GM12864 (cell line): ENCODE measurements around the gene RNFT2.

Experiments used
- DNase-seq: peaks from one replicate; pipeline ENCODE4 v3.0.0-alpha.2; 2011; ENCODE audit warnings: low read depth
- H3K4me3 ChIP-seq: 2 replicates; pipeline ENCODE4 v1.5.1; 2011; ENCODE audit warnings: mild to moderate bottlenecking, low read depth, low read length, control low read depth
- TF ChIP-seq, protein P1 (sequence below): IDR thresholded peaks from 2 replicates; pipeline ENCODE4 v1.5.1; 2011; ENCODE audit warnings: low read depth, mild to moderate bottlenecking, moderate library complexity, low read length, control low read depth, inconsistent platforms; ENCODE audit errors: missing control alignments

The RNFT2 gene

DNA sequence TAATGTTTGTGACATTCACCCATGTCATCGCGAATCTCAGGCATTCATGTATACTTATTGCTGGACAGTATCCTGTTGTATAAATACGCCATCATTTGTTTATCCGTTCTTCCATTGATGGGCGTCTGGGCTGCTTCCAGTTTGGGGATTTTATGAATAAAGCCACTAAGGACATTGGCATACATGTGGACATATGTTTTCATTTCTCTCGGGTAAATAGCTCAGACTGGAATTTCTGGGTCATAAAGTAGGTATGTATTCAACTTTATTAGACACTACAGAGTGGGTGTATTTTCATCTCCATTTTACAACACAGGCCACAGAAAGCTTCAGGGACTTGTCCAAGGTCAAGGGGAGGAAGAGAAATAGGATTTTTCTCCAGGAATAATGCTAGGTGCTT, 94.2 kb downstream of the RNFT2 start:
- DNase-seq = no peak
- H3K4me3 ChIP-seq = no peak overlapping the region
- TF ChIP-seq, protein P1, sequence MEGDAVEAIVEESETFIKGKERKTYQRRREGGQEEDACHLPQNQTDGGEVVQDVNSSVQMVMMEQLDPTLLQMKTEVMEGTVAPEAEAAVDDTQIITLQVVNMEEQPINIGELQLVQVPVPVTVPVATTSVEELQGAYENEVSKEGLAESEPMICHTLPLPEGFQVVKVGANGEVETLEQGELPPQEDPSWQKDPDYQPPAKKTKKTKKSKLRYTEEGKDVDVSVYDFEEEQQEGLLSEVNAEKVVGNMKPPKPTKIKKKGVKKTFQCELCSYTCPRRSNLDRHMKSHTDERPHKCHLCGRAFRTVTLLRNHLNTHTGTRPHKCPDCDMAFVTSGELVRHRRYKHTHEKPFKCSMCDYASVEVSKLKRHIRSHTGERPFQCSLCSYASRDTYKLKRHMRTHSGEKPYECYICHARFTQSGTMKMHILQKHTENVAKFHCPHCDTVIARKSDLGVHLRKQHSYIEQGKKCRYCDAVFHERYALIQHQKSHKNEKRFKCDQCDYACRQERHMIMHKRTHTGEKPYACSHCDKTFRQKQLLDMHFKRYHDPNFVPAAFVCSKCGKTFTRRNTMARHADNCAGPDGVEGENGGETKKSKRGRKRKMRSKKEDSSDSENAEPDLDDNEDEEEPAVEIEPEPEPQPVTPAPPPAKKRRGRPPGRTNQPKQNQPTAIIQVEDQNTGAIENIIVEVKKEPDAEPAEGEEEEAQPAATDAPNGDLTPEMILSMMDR = no peak

DNA sequence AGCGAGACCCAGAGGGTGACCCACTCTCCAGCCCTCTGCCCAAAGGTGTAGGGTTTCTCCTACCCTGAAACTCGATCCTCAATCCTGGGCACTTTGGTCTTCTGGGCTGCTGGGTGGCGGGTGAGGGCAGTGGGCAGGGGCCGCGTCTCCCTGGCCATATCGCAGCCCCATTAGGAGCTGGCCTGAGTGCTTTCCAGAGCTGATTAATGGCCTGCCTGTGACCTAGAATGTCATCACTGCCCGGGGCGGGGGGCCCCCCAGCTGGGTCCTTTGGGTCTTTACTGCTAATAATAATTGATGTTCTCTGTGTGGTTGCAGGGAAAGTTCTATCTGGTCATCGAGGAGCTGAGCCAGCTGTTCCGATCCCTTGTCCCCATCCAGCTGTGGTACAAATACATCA, 95.4 kb downstream of the RNFT2 start:
- no peak for DNase-seq
- H3K4me3 ChIP-seq = no peak overlapping the region
- TF ChIP-seq, protein P1 = no peak

DNA sequence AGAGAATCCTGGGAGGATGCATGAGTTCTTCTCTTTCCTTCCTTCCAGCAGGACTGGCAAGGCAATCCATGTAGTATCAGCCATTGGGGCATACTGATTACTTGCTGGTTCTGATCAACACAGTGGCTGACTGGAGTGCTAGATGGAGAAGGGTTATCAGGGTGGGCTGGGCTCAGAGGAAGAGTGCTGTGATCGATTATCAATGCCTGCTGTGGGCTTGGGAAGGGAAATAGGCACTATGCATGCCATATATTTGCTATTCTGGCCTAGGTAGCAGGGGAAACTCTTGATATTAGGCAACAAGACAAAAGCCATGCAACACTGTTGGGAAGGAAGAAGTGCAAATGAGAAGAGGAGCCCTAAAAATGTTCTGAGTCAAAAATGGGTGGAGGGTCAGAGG, 97.4 kb downstream of the RNFT2 start:
- no peak overlapping the region for H3K4me3 ChIP-seq
- DNase-seq = no peak
- TF ChIP-seq, protein P1 = no peak

DNA sequence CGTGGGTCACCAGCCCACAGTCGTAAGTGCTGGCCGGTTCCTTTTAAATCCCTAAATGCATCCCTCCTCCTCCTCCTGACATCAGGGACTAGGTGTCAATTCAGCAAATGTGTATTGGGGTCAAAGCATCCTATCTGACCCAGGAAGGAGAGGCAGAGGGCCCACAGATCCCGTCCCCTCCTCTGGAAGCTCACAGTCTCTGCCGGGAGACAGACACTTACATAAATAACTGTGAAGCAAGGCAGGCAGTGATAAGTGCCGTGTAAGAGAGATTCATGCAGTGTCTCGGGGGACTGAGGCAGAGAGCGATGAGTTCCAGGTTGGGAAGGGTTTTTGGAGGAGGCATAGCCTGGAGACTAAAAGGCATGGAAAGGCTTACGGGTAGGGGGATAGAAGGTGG, 99.0 kb downstream of the RNFT2 start:
- TF ChIP-seq, protein P1 = no peak
- no peak for DNase-seq
- H3K4me3 ChIP-seq = no peak overlapping the region

DNA sequence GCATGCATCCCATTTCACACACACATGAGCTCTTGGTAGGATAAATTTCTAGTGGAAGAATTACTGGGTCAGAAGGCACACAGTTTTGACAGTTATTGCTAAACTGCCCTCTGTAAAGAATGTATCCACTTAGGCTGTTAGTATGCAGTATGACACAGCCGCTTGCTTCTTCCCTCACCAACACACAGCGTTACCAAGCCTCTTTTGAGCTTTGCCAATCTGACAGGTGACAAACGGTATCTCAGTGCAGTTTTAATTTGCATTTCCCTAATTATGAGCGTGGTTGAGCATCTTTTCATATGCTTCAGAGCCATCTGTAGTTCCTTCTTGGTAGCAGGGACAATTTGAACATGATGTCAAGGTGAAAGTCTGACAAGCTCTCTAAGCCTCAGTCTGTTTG, 100.2 kb downstream of the RNFT2 start:
- H3K4me3 ChIP-seq = no peak overlapping the region
- TF ChIP-seq, protein P1 = no peak
- no peak for DNase-seq

GRCh38 chr12:116839287-116839830, 101.2 kb downstream of the RNFT2 start:
- TF ChIP-seq, protein P1 = no peak
- no peak overlapping the region for H3K4me3 ChIP-seq

DNA sequence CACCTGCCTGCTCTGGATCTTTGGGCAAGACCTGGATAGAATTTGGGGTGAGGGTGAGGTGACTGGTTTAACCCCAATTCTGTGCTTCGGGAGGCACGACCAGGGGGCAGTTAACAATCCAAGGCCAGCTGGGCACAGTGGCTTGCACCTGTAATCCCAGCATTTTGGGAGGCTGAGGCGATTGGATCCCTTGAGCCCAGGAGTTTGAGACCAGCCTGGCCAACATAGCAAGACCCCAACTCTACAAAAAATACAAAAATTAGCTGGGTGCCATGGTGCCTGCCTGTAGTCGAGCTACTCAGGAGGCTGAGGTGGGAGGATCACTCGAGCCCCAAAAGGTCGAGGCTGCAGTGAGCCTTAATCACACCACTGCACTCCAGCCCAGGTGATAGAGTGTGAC, 105.0 kb downstream of the RNFT2 start:
- TF ChIP-seq, protein P1 = no peak
- no peak for DNase-seq
- H3K4me3 ChIP-seq = no peak overlapping the region

More at GRCh38 chr12:116839287-116839830, 101.2 kb downstream of the RNFT2 start:
- DNase-seq = no peak
